A673 (cell line): ENCODE results near the gene ERLEC1. TPM values are rescaled to one million over a fixed set of nuclear protein-coding genes. Genes with fewer than 3 reads are reported as not detected.

Experiments used
- BruUV-seq: library from RNA; stranded (reverse); fragments of 400-500 nt; replicated peaks from 2 replicates; lab custom pipeline; 2021; lab: Mats Ljungman, UMichigan
- CTCF ChIA-PET: fragments of 300-600 bp; sonication (Branson Sonifier 250); formaldehyde crosslinking; loops from one replicate; lab custom pipeline; 2022; ENCODE audit warnings: antibody characterized with exemption; lab: Charles Lee
- POLR2A ChIA-PET: fragments of 300-600 bp; sonication (Branson Sonifier 250); formaldehyde crosslinking; loops from one replicate; lab custom pipeline; 2022; ENCODE audit warnings: antibody characterized with exemption; ENCODE audit not compliant: low non-redundant PET; lab: Charles Lee
- DNase-seq: peaks from one replicate; pipeline ENCODE4 v3.0.0-alpha.2; 2015; ENCODE audit warnings: low spot score
- H3K27ac ChIP-seq: fragments of 200-600 bp; sonication (generic); 2 replicates; pipeline ENCODE4 v1.5.1; 2016; ENCODE audit warnings: mixed run types, low read depth, mild to moderate bottlenecking, mixed read lengths, antibody characterized with exemption, low read length; ENCODE audit not compliant: poor library complexity, severe bottlenecking
- H3K27me3 ChIP-seq: fragments of 200-600 bp; sonication (generic); replicated peaks from 2 replicates; pipeline ENCODE4 v1.6.1; 2017; ENCODE audit warnings: mixed run types, low read depth, mild to moderate bottlenecking, mixed read lengths, antibody characterized with exemption, low read length; ENCODE audit not compliant: insufficient read depth, poor library complexity
- H3K36me3 ChIP-seq: fragments of 200-600 bp; sonication (generic); 2 replicates; pipeline ENCODE4 v1.6.1; 2016; ENCODE audit warnings: mixed run types, mild to moderate bottlenecking, mixed read lengths, antibody characterized with exemption, low read length; ENCODE audit not compliant: insufficient read depth, poor library complexity, severe bottlenecking
- H3K4me1 ChIP-seq: fragments of 200-600 bp; sonication (generic); 2 replicates; pipeline ENCODE4 v1.6.1; 2017; ENCODE audit warnings: mixed run types, mild to moderate bottlenecking, mixed read lengths, antibody characterized with exemption, low read length; ENCODE audit not compliant: insufficient read depth, poor library complexity, severe bottlenecking
- H3K4me3 ChIP-seq: fragments of 200-600 bp; sonication (generic); 2 replicates; pipeline ENCODE4 v1.5.1; 2016; ENCODE audit warnings: low read depth, mixed run types, mild to moderate bottlenecking, mixed read lengths, low read length; ENCODE audit not compliant: poor library complexity, severe bottlenecking
- H3K9me3 ChIP-seq: fragments of 200-600 bp; sonication (generic); 2 replicates; pipeline ENCODE4 v1.6.1; 2016; ENCODE audit warnings: mixed run types, low read depth, mild to moderate bottlenecking, mixed read lengths, antibody characterized with exemption, low read length; ENCODE audit not compliant: poor library complexity, severe bottlenecking
- CTCF ChIP-seq: fragments of 300-800, 200-600 bp; sonication (generic); conservative IDR thresholded peaks from 2 replicates; pipeline ENCODE4 v1.5.1; 2017; ENCODE audit warnings: low read depth, mild to moderate bottlenecking, antibody characterized with exemption, low read length, moderate library complexity, mixed read lengths
- EZH2 ChIP-seq: fragments of 200-600 bp; sonication (generic); IDR thresholded peaks from 2 replicates; pipeline ENCODE4 v1.6.1; 2017; ENCODE audit warnings: borderline replicate concordance, low read depth, mild to moderate bottlenecking, mixed read lengths, antibody characterized with exemption, low read length; ENCODE audit not compliant: poor library complexity, severe bottlenecking
- intact Hi-C: fragments of 100-400 bp; cut with micrococcal nuclease; formaldehyde crosslinking; loops from one replicate; pipeline ENCODE4 v1.10.0; 2022; ENCODE audit not compliant: unreplicated experiment
- total RNA-seq: library from RNA; stranded (reverse); gene quantifications from 2 replicates; pipeline ENCODE4 v1.2.3, GENCODE V29; 2021

Gene ERLEC1
- total RNA-seq, 1 experiment from 2014 or later = 27.7 TPM

DNA sequence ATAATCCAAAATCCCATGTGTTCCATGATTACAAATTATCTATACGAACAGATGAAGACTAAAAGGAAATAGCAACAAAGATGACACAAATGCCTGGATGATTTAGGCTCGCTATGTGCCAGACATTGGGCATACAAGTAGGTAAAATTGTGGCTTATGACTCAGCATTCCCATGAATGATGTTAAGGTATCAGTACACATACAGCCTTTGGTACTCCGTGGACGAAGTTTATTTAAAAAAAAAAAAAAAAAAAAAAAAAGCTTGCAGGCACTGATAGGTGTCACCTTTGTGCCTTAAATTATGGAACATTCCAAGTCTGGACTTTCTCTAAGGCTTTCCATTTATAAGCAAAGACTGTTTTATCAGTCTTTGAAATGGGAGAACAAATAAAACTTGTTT, 16.6 kb upstream of the ERLEC1 start:
- H3K9me3 ChIP-seq = no peaks in the 10 kb centered on the region
- H3K36me3 ChIP-seq = peaks cover 11% of the 10 kb centered on the region
- peaks cover 19% of the 10 kb centered on the region for H3K4me1 ChIP-seq
- no peaks in the 10 kb centered on the region for H3K27me3 ChIP-seq
- no peak overlapping the region for H3K4me3 ChIP-seq
- no TSS peak for BruUV-seq
- ChIA-PET CTCF (no interaction called here), POLR2A (interaction anchor here (0.6 kb wide), 1 partner anchor 16 kb away, joined by 4 read pairs; no protein-coding TSS in a partner anchor)
- no peak for DNase-seq
- H3K27ac ChIP-seq = no peak overlapping the region
- TF ChIP-seq EZH2 = no peak
- TF ChIP-seq CTCF = no peak
- intact Hi-C loops = no loop called here

DNA sequence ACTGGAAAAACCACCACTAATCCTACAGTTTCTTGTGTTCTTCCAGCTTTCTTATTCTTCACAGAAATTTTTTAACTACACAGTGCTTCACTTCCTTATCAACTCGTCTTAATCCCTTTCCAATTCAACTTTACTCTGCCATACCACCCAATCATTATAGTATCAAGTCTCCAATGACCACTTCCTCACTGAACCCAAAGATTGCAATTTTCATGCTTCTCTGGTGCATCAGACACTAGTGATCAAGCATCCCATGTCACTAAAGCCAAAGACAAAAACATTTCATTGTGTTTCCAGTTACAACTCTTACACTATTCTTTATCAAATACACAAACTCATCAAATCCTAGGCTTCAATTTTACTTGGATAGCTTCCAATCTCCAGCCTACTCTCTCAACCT, 9.7 kb upstream of the ERLEC1 start:
- no peak for DNase-seq
- intact Hi-C loops = no loop called here
- no TSS peak for BruUV-seq
- Histone ChIP-seq H3K36me3 (peaks cover 22% of the 10 kb centered on the region), H3K4me3 (no peak overlapping the region), H3K27ac (no peak overlapping the region), H3K27me3 (no peaks in the 10 kb centered on the region), H3K4me1 (no peaks in the 10 kb centered on the region), H3K9me3 (no peaks in the 10 kb centered on the region)
- ChIA-PET POLR2A (no interaction called here), CTCF (no interaction called here)
- TF ChIP-seq EZH2 (no peak), CTCF (no peak)

DNA sequence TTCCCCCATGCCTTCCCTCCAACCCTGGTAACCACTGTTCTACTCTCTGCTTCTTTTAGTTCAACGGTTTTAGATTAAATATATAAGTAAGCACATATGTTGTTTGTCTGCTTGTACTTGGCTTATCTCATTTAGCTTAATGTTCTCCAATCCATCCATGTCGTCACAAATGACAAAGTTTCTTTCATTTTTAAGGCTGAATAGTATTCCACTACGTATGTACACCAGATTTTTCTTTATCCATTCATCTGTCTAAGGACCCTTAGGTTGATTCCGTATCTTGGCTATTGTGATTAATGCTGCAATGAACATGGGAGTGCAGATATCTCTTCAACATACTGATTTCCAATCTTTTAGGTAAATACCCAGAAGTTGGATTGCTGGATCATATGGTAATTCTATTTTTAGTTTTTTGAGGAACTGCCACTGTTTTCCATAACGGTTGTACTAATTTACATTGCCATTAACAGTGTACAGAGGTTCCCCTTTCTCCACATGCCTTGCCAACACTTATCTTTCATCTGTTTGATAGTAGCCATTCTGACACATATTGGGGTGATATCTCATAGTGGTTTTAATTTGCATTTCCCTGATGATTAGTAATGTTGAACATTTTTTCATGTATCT, 8.2 kb upstream of the ERLEC1 start:
- H3K27ac ChIP-seq = no peak overlapping the region
- intact Hi-C loops = no loop called here
- POLR2A ChIA-PET = no interaction called here

More for the DNA sequence above, 8.2 kb upstream of the ERLEC1 start:
- Histone ChIP-seq H3K4me1 (no peaks in the 10 kb centered on the region), H3K36me3 (peaks cover 11% of the 10 kb centered on the region), H3K9me3 (no peaks in the 10 kb centered on the region), H3K4me3 (no peak overlapping the region), H3K27me3 (no peaks in the 10 kb centered on the region)
- CTCF ChIA-PET = no interaction called here
- BruUV-seq = no TSS peak
- no peak for DNase-seq
- TF ChIP-seq CTCF (no peak), EZH2 (no peak)
